ENCODE data around the gene CDKAL1.
"Not testable (repeated sequence)": the region's sequence is repeated elsewhere in the genome, so short reads cannot be mapped to it uniquely, and the experiment has no call there.

CDKAL1 gene

DNA sequence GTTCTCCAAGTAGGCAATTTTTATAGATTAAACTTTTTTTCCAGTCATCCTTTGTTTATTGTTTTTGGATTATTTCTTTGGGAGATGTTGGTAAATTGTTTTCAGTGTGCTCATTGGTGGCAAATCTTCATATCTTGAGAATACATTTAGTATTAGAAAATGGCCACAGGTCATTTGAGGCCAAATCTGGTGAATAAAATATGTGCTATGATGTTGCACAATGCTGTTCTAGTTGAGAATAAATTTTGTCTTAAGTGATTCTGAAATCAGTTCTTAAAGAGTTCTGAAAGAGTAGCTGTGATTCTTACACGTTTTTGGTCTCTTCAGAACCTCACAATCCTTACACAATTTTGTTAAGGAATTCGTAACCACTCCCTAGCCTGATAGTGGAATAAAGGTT, 20.1 kb downstream of the CDKAL1 start:
- no peak for DNase-seq (ENCODE audit: low read depth in 2 of 2)

DNA sequence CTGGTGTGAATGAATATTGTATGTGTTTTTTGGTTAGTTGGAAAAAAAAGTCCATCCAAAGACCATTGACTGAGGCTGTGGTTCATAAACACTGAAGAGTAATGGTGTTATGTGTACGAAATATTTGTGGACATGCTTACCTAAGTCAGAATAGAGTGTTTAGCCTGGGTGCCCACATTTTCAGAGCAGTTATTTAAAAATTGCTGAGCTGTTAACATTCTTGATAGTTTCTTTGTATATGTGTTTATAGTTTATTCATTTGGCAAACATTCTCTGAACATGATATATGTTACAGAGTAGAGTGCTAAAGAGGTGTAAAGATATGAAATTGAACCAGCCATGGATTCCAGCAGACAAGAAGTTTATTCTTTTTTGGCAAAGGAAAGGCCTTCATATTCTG, 20.6 kb downstream of the CDKAL1 start:
- DNase-seq (ENCODE audit: low read depth in 2 of 2), result no peak

DNA sequence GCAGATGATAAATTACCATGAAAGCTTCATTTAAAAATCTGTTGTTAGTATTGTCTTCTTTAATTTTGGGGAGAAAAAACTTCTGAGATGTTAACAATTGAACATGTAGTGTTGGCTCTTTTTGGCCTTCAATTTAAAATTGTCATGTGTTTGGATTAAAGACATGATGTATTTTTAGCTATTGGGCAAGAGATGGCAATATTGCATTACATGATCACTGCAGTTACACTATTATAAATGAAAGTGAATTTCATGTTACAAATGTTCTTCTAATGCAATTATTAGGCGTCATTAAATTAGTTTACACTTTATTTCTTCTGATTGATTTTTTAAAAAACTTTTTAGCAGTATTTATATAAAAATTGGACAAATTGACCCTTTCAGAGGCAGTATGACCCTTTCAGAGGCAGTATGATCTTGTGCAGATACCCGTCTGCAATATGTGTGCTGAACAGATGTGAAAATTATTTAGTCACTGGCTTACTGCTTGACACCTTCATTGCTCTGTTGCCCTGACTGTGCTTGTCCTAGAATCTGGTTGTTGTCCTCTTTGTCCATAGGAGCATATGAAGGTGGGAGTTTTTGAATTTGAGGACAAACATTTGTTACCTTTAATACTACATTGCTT, 25.8 kb downstream of the CDKAL1 start:
- no peak for DNase-seq (ENCODE audit: low read depth in 2 of 2)

DNA sequence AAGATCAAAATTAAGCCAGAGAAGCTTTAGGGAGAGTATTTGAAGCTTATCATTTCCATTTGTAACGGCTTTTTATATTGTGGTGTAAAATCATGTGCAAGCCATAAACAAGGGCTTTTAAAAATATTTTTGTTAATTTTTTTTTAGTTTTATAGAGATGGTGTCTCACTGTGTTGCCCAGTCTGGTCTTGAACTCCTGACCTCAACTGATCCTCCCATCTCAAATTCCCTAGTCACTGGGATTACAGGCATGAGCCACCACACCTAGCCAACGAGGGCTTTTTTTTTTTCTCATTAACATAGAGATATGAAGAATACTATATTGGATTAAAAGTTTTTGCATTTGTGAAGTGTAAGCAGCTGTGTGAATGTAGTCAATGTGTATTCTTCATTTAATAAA, 29.1 kb downstream of the CDKAL1 start:
- DNase-seq (ENCODE audit: low read depth in 2 of 2), result no peak

DNA sequence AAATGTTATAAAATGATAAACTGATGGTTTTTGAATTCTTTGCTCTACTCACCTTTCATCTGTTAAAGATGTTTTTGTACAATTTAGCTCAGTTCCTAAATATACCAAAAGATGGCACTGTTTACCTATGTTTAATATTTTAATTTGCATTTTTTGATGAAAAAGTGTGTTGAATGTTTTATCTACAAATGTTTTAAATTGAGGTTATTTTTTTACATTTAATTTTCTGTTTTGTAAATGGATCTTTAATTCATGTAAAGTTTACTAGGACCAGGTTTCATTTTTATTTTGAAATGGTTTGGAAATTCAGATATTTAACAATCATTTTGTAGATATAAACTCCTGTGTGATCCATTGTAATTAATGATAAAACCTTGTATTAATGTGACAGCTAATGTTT, 30.0 kb downstream of the CDKAL1 start:
- DNase-seq (ENCODE audit: low read depth in 2 of 2), result no peak

DNA sequence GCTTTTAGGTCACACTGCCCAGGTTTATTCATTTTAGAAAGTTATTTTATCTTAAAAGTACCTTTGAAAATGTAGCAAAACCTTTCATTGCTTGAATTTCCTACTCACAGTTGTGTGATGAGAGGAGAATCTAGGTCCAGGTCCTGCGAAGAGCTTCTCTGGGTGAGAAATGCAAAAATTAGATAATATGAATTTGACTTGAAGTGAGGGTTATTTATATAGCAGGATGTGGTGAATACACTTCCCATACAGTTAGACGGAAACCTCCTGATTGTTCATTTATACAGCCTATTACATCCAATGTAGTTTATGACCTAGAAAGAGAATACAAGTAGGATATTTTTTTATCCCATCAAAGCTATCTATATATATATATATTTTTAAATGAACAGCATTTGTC, 30.5 kb downstream of the CDKAL1 start:
- no peak for DNase-seq (ENCODE audit: low read depth in 2 of 2)

DNA sequence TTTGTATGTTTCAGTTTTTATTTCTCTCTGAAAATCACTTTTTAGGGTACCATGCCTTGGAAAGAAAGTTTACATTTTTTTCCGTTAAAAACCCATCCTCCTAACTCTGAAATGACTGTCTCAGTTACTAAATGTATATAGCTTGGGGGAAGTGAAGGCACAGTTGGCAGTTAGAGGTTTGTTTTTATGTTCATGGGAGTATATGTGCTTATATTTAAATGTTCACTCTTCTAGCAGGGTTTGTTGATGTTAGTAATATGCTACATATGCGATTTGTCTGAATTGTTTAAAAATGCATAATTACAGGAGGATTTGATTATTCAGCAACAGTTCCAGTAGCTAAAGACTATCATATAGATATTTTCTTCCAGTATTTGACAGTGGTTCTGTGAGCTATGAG, 31.1 kb downstream of the CDKAL1 start:
- no peak for DNase-seq (ENCODE audit: low read depth in 2 of 2)

DNA sequence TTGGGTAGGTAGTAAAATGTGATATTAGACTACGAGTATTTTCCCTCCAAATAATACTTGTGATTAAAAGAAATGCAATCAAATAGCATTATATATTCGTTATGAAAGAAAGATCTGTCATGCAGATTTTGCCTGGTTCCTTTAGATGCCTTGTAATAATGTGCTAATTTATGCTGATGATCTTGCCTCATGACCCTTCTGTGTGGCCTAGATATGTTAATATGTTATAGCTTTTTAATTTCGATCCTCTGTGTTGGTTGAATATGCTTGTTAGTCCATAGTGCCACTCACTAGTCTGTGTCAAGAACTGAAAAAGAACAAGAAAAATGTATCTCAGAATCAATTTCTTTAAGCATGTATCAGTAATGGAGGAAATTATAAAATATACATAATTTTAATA, 31.9 kb downstream of the CDKAL1 start:
- DNase-seq (ENCODE audit: low read depth in 2 of 2), result no peak

DNA sequence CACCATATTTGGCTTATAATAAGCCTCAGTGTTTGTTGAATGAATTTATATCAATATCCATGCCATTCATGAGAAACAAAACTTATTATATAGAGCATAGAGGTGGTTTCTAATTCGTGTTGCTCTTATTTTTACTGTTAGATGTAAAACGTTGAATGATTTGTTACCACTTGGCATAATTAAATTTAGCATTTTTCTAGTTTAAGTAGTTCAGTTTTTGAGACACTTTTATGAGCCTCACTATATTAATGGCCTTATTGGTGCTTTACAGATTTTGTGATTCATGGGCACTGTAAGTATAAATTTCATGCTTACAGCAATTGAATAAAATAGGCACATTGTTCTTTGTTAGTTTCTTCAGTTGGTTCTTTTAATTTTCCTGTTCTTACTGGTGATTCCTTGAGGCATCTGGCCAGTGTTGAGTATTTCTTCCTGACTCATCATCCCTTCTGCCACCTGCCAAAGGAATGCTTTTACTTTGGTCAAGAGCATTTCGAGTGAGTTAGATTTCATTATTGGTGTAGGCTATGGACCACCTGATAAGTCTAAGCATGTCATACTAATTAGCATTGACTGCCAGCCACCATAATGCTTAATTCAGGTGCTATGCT, 34.8 kb downstream of the CDKAL1 start:
- no peak for DNase-seq (ENCODE audit: low read depth in 2 of 2)

DNA sequence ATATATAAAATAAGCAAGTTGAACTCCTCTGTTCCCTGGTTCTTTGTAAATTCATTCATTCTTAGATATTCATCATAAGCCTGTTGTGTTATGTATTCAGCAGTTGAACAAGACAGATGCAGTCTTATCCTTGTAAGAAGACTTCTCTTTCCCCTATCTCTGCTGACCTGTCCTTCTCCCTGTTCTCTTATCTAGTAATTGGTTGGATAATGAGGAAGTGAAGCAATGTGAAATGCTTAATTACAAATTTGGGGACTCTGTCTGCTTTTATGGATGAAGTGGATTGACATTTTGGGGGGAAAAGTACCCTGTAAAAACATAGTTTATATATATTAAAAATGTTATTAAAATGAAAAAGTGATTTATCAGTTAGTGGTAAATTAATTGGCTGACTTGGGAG, 37.0 kb downstream of the CDKAL1 start:
- no peak for DNase-seq (ENCODE audit: low read depth in 2 of 2)

DNA sequence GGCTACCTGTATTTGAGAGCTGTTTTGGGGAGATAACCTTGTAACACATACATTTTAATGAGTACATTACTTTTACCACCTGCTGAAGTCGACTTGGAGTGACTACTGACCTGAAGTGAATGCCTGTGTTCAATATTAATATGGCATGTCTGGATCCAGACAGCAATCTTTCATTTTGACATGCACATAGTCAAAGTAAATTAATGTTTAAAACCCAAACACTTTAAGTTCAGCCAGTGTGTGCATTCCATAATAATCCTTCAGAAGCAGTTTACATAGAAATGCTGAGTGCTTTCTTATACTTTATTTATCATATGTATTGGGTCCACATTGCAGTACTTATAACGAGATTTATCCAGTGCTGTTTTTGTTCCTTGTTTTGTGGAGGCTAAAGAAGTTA, 38.0 kb downstream of the CDKAL1 start:
- DNase-seq (ENCODE audit: low read depth in 2 of 2), result no peak

DNA sequence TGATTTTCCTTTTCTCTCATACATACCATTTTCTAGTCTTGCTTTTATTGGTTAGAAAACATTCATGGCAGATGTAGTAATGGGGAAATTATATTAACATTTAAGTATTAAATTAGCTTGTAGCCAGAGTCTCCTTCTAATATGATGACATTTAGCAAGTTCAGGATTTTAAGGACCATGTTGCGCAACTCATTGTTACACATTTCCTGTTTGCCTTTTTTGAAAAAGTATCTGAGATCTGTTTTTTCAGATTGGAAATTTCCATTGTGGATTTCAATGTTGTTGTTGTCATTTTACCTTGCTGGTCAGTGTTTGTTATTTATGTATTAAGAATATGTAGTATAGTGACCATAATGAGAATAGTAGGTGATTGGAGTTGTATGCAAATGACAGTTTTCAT, 38.7 kb downstream of the CDKAL1 start:
- DNase-seq (ENCODE audit: low read depth in 2 of 2), result no peak

DNA sequence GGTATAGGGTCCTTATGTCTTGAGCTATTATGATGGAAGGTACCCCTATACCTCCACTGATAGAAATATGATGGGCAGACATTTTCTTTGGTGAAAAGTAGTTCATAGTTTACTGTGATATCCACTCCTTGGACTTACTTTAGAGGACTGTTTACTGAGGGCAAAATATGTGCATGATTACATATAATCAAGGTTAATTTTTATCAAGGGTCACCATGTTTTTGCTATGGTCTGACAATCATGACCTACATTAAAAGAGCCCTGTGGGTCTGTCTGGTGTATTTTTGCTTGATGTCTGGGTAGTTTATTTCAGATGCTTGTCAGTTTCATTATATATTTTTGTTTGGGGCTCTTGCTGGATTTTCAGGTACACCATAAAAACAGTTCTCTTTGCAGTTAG, 40.1 kb downstream of the CDKAL1 start:
- DNase-seq (ENCODE audit: low read depth in 2 of 2), result no peak

DNA sequence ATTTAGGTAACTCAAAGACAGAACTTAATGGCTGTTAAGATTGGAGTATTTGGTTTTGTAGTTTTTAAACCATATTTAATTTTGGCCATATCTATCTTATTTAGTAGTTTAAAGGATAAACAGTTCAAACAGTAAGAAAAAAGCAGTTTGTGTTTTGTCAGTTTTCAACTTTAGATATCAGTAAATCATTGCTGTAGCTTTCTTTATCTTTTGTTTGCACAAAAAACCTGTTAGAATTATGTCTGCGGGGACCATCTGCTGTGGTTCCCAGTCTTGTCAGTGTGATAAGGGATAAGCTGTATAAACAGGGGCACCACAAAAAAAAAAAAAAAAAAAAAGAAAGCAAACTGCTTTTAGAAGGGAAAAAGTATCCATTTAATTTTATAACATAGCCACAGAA, 40.9 kb downstream of the CDKAL1 start:
- DNase-seq (ENCODE audit: low read depth in 2 of 2), result no peak

DNA sequence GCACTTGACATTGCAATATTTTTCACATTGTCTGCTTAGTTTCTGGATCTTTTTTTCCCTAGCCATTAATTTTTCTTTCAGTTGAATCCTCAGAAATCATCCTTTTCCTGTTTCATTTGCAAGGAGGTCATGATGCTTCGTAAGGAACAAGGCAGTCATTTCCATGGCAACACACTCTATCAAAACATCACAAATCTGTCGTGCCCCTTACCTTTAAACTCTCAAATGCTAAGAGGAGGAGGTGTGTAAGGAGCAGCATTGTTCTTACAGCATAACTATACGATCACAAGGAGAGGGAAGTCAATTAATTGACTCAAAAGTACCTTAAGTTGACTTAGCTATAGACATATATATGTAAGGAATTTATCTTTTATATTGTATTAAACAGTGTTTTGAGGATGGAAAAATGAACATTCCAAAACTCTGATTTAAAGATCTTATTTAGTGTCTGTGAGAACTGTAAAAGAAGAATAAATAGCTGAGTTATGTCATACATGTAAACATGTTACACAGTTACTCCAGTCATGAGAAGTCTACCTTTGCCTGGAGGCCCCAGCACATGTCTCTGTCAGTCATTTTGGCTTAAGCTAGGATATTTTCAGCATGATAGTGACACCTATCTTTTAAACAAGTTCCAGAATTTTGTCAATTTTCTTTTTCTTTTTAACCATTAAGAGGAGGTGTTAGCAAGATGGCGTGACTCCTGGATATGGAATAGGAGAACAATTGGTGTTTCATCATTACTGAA, 41.6 kb downstream of the CDKAL1 start:
- no peak for DNase-seq (ENCODE audit: low read depth in 2 of 2)

DNA sequence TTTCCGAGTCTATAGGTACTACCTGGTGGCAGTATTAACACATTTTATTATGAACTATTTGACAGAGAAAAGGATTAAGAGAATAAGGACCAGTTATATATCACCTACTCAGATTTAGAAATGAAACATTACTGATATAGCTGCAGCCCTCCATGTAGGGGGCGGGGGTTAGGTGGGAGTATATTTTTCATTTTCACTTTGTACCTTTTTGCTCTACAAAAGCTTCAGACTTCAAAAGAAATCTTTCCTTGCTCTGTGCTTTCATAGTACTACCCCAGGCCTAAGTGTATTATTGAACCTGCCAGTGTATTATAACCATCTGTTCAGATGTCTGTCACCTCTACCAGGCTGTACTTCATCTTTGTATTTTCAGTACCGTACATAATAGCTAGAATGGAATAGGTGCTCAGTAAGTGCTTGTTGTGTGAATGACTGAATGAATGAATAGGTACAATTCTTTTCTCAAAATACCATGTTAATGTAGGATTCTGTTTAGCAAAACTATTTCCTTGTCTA, 43.0 kb downstream of the CDKAL1 start:
- no peak for DNase-seq (ENCODE audit: low read depth in 2 of 2)

DNA sequence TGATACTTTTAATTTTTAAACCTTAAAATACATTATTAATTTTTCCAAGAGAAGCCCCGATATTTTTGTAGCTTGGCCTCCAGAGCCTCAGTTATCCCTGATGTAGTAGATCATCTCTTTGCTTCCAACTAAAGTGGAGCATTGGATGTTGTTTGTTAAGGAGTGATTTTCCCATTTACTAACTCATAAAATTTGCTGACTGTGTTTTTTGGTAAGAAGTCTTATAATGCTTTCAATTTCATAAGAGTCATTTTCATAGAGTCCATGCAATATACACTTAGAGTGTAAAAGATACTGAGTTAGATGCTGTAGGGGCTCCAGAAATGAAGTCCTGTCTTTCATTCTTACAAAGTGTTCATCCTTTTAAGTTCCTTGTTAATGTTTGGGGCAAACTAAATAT, 46.8 kb downstream of the CDKAL1 start:
- no peak for DNase-seq (ENCODE audit: low read depth in 2 of 2)

DNA sequence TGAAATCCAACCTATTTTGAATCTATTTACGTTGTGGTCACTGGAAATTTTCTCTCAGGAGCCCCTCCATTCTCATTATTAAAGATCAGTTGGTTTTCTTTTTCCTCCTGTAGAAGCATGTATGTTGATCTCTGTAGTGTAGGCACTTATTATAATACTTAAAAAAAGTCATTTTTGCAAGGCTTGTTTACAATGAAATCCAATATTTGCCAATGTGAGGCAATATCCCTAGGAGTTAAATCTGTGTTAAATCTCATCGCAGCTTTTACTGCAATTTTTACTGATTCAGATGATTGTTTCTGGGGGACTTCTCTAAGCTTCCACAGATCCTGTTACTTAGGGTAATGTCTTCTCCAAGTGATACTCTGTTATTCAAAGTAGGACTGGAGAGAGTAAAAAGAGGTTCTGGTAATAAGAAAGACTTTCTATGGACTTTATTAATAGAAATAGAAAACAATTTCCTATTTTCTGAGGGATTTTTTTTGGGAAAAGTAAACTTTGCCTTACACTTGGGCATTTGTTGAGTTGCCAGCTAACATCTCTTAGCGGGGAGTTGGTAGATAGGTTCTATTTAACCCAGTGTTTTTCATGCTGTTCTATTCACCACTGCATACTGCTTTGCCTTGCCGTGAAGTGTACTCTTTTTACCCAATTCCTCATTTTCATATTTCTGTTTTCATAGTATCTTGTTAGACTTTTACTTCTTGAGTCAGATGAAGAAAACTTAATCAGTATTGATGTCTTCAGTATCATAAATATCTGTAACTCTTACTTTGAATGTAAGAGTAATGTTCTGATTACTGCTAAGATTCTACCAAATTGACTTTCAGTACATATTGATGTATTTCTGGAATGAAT, 48.6 kb downstream of the CDKAL1 start:
- DNase-seq (ENCODE audit: low read depth in 2 of 2), result no peak

DNA sequence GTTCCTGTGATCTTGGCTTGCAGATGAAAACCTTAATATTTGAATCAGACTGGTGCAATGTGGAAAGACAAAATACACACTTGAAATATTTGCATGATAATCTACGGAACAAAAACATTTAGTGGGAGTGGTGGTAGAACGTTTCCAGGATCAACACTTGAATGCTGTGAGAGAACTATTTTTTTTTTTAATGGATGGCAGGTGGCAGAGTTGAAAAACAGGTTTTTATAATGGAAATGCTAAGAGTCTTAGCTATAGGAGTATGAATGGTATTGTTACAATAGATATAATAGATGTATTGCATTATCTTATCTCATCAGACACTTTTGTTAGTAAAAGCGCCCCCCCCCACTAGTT, 49.2 kb downstream of the CDKAL1 start:
- no peak for DNase-seq (ENCODE audit: low read depth in 2 of 2)

DNA sequence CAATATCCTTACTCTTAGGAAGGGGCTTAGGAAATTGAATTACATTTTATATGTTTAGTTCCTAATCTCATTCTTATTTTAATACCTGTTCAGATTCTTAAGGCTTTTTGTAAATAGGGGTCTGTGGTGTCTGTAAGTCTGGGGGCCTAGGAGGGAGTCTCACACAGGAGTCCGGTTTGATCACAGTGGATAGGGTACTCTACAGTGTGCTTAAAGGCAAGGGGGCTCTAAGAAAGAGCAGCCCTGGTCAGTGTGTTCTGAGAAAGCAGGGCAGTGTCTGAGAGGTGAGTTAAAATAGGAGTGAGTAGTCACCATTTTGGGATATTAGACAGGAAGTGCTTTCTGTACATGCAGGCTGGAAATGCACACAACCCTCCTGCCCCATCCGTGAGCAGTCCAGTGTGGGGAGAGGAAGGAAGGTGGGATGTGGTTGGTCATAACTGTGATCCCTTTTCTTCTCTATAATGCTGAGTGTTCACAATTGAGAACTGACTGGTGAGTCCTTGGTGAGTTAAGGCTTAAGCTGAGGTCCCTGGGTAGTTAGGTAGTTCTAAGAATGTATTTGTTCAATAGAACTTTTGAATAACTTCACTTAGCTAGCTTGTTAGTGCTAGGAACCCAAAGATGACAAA, 50.0 kb downstream of the CDKAL1 start:
- no peak for DNase-seq (ENCODE audit: low read depth in 2 of 2)

DNA sequence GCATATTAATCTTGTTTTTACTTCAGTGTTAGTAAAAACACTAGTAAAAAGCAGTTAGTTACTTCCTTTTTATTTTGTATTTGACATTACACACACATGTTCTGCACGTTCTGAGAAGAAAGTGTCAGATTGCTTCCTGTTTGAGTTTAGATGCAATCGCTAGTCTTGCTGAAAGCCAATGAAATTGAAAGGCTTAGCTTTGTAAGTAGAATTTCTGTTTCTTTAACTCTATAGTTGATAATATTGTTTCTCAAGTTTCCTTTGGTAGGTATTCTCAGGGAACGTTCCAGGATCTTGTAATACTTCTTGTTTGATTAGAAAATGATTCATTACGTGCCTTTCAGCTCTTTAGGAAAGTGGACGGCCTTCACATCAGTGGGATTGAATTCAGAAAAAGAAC, 55.0 kb downstream of the CDKAL1 start:
- DNase-seq (ENCODE audit: low read depth in 2 of 2), result no peak

DNA sequence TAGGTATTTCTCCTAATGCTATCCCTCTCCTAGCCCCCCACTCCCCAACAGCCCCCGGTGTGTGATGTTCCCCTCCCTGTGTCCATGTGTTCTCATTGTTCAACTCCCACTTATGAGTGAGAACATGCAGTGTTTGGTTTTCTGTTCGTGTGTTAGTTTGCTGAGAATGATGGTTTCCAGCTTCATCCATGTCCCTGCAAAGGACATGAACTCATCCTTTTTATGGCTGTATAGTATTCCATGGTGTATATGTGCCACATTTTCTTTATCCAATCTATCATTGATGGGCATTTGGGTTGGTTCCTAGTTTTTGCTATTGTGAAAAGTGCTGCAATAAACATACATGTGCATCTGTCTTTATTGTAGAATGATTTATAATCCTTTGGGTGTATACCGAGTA, 56.2 kb downstream of the CDKAL1 start:
- not testable (repeated sequence) for DNase-seq (ENCODE audit: low read depth in 2 of 2)

Measured in stimulated activated CD4-positive, alpha-beta T cell treated with anti-CD3 and anti-CD28 coated beads, Interleukin-4, amount 100 ng/mL, for 48 hours (primary cell).